GM18505 (cell line): ENCODE results near the gene SNRPN.
A peak's percentile ranks its signal among the peaks of the same experiment; 100 is the strongest.
"Not testable (repeated sequence)": the region's sequence is repeated elsewhere in the genome, so short reads cannot be mapped to it uniquely, and the experiment has no call there.

Source experiments
- ATAC-seq: cut with Tn5 transposase; IDR thresholded peaks from one replicate; pipeline ENCODE4 v1.9.1; 2021; ENCODE audit not compliant: unreplicated experiment
- POLR2A ChIP-seq: IDR thresholded peaks from 4 replicates; pipeline ENCODE4 v1.6.1; 2011; ENCODE audit warnings: borderline replicate concordance; ENCODE audit not compliant: insufficient read depth, insufficient read length; ENCODE audit errors: extremely low read depth

SNRPN gene

DNA sequence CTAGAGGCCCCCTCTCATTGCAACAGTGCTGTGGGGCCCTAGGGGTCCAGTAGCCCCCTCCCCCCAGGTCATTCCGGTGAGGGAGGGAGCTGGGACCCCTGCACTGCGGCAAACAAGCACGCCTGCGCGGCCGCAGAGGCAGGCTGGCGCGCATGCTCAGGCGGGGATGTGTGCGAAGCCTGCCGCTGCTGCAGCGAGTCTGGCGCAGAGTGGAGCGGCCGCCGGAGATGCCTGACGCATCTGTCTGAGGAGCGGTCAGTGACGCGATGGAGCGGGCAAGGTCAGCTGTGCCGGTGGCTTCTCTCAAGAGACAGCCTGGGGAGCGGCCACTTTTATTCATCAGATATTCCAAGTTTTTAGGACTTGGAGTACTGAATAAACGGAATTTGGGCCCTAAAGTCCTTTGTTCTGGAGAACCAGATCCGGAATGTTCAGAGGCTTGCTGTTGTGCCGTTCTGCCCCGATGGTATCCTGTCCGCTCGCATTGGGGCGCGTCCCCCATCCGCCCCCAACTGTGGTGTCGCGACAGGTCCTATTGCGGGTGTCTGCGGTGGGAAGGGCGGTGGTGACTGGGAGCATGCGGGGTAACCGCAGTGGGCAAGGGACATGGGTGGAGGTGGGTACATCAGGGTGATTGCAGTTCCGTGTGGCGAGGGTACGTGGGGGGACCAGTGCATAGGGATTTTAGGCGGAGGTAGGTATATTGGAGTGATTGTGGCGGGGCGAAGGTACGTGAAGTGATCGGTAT lies at the start of gene SNRPN, which contains the start of gene SNURF:
SNRPN (plus strand) TSS at position 205 of the 748 bp plus-strand sequence. CDS start 19,467 bp downstream, outside the sequence.
SNURF (plus strand) TSS at position 205 of the 748 bp plus-strand sequence; CDS start at position 267, 62 bp downstream.
- peak; percentile 48 for ATAC-seq
- peak; percentile 88 for TF ChIP-seq POLR2A

DNA sequence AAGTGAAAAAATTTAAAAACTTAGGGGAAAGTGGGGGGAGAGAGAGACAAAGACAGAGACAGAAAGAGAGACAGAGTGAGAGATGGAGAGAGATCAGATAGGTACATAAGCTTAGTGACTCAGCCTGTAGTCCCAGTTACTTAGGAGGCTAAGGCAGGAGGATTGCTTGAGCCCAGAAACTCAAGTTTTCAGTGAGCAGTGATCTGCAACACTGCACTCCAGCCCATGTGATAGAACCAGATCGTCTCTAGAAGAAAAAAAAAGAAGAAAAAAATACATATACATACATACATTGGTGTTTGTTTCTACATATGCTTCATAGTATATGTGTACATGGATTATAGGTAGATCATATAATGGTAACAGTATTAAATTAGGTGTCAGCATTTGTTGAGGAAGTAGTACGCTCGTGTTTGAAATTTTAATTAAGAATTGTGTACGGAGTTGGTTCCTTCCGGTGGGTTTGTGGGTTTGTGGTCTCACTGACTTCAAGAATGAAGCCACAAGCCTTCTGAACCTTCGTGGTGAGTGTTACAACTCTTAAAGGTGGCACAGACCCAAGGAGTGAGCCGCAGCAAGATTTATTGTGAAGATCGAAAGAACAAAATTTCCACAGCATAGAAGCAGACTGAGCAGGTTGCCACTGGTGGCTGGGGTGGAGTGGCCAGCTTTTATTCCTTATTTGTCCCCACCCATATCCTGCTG lies 38.3 kb upstream of the SNRPN start:
- TF ChIP-seq POLR2A: no peak
- no peak for ATAC-seq

GRCh38 chr15:24917431-24917830 lies 37.4 kb upstream of the SNRPN start:
- ATAC-seq: no peak

GRCh38 chr15:24919446-24919845 lies 35.3 kb upstream of the SNRPN start:
- ATAC-seq: no peak
- no peak for TF ChIP-seq POLR2A

More at GRCh38 chr15:24917431-24917830, 37.4 kb upstream of the SNRPN start:
- no peak for TF ChIP-seq POLR2A

GRCh38 chr15:24922781-24923180 lies 32.0 kb upstream of the SNRPN start:
- not testable (repeated sequence) for ATAC-seq

- no peak for TF ChIP-seq POLR2A
- ATAC-seq: no peak
Observed at GRCh38 chr15:24924153-24924552, 30.6 kb upstream of the SNRPN start.

GRCh38 chr15:24924621-24925020 lies 30.2 kb upstream of the SNRPN start:
- no peak for ATAC-seq
- TF ChIP-seq POLR2A: no peak

DNA sequence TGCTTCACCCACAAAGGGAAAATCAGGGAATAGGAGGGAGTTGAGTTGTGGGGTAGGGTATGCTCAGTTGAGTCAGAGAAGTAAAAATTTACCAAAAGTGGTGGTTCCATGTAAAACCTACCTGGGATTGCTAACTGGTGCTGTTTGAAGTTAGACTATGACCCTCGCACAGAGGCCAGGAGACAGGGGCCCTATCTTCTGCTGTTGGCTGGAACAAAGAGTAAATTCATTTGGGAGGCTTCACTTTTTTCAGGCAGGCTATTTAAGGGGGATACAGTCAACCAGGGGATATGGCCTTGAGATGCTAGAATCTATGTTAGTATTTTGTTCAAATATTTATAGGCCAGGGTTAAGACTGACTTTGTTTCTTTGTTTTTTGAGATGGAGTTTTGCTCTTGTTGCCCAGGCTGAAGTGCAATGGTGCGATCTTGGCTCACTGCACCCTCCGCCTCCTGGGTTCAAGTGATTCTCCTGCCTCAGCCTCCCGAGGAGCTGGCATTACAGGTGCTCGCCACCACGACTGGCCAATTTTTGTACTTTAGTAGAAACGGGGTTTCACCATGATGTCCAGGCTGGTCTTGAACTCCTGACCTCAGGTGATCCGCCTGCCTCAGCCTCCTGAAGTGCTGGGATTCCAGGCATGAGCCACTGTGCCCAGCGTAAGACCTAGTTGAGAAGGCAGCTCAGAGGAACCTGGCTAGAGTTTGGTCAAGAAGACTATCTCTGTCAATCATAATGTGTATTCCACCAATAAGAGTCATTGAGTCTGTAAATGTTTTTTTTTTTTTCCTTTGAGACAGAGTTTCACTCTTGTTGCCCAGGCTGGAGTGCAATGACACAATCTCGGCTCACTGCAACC lies 22.7 kb upstream of the SNRPN start:
- not testable (repeated sequence) for ATAC-seq

DNA sequence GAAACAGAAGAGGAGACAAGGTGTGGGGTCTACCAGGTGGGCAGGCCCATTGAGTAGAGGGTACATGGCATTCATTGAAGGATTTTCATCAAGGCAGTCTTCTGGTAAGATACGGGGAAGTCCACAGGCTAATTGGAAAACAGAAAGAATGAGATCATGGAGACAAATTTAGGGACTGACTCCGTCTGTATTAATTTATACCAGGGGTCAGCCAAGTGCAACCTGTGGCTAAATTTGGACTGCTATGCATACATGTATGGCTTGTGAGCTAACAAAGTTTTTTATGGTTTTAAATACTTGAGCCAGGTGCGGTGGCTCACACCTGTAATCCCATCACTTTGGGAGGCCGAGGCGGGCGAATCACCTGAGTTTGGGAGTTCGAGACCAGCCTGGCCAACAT lies 21.1 kb upstream of the SNRPN start:
- TF ChIP-seq POLR2A: no peak
- ATAC-seq: no peak

GRCh38 chr15:24938224-24938623 lies 16.6 kb upstream of the SNRPN start:
- not testable (repeated sequence) for ATAC-seq

GRCh38 chr15:24940236-24940635 lies 14.6 kb upstream of the SNRPN start:
- TF ChIP-seq POLR2A: no peak
- no peak for ATAC-seq

GRCh38 chr15:24943361-24943760 lies 11.4 kb upstream of the SNRPN start:
- no peak for ATAC-seq
- TF ChIP-seq POLR2A: no peak

DNA sequence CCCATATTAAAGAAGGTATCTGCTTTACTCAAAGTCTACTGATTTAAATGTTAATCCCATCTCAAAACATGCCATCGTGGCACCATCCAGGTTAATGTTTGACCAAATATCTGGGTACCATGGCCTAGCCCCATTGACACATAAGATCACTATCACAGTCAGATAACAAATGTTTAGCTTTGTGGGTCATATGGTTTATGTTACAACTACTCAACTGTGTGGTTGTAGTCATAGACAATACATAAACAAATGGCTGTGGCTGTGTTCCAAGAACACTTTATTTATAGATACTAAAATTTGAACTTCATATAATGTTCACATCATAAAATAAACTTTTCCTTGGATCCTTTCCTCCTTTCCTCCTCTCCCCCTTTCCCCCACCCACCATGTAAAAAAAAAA lies 9.8 kb upstream of the SNRPN start:
- ATAC-seq: no peak
- TF ChIP-seq POLR2A: no peak
